Measurements from ENCODE around the gene ACTL9.

DNA sequence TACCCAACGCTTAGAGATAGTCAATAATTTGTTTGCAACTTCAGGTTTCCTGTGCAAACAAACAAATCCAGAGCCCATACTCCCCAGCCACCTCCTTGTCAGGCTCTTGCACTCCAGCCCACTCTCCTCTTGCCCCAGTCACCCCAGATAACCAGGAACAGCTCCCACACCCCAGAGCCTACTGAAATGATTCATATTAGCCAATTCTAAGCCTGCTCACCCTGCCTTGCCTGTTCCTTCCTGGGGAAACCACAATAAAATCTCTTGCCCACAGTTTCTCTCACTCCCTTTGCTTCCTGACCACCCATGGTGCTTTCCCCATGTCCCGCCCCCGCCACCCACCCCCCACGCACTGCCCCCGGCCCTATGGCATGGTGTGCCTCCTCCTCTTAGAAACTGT is 3.8 kb upstream of the ACTL9 start:
- TF ChIP-seq YY1 (IDR thresholded peaks at IDR 0.05; ENCODE audit: low read depth, low read length) (no peak), GABPA (IDR thresholded peaks at IDR 0.05; ENCODE audit: low read depth) (no peak), EZH2 (IDR thresholded peaks at IDR 0.05; ENCODE audit: borderline replicate concordance, control insufficient read depth, low read depth, low read length) (no peak), EGR1 (IDR thresholded peaks at IDR 0.05; ENCODE audit: borderline replicate concordance in 1 of 2, low read depth in 2 of 2, low read length in 2 of 2) (no peak)
- TF ChIP-seq, protein P1, sequence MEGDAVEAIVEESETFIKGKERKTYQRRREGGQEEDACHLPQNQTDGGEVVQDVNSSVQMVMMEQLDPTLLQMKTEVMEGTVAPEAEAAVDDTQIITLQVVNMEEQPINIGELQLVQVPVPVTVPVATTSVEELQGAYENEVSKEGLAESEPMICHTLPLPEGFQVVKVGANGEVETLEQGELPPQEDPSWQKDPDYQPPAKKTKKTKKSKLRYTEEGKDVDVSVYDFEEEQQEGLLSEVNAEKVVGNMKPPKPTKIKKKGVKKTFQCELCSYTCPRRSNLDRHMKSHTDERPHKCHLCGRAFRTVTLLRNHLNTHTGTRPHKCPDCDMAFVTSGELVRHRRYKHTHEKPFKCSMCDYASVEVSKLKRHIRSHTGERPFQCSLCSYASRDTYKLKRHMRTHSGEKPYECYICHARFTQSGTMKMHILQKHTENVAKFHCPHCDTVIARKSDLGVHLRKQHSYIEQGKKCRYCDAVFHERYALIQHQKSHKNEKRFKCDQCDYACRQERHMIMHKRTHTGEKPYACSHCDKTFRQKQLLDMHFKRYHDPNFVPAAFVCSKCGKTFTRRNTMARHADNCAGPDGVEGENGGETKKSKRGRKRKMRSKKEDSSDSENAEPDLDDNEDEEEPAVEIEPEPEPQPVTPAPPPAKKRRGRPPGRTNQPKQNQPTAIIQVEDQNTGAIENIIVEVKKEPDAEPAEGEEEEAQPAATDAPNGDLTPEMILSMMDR (IDR thresholded peaks at IDR 0.05 in 2 of 3, conservative IDR thresholded peaks at IDR 0.05 in 1 of 3; ENCODE audit: control insufficient read depth in 2 of 3, extremely low read depth in 1 of 3, insufficient read depth in 1 of 3, low read depth in 3 of 3, low read length in 3 of 3), result no peak
- TF ChIP-seq, protein P2, sequence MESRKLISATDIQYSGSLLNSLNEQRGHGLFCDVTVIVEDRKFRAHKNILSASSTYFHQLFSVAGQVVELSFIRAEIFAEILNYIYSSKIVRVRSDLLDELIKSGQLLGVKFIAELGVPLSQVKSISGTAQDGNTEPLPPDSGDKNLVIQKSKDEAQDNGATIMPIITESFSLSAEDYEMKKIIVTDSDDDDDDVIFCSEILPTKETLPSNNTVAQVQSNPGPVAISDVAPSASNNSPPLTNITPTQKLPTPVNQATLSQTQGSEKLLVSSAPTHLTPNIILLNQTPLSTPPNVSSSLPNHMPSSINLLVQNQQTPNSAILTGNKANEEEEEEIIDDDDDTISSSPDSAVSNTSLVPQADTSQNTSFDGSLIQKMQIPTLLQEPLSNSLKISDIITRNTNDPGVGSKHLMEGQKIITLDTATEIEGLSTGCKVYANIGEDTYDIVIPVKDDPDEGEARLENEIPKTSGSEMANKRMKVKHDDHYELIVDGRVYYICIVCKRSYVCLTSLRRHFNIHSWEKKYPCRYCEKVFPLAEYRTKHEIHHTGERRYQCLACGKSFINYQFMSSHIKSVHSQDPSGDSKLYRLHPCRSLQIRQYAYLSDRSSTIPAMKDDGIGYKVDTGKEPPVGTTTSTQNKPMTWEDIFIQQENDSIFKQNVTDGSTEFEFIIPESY (IDR thresholded peaks at IDR 0.05), result no peak
- TF ChIP-seq, protein P3, sequence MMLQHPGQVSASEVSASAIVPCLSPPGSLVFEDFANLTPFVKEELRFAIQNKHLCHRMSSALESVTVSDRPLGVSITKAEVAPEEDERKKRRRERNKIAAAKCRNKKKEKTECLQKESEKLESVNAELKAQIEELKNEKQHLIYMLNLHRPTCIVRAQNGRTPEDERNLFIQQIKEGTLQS (IDR thresholded peaks at IDR 0.05; ENCODE audit: borderline replicate concordance, extremely low read depth, low read depth, low read length), result no peak
- TF ChIP-seq, protein P4, sequence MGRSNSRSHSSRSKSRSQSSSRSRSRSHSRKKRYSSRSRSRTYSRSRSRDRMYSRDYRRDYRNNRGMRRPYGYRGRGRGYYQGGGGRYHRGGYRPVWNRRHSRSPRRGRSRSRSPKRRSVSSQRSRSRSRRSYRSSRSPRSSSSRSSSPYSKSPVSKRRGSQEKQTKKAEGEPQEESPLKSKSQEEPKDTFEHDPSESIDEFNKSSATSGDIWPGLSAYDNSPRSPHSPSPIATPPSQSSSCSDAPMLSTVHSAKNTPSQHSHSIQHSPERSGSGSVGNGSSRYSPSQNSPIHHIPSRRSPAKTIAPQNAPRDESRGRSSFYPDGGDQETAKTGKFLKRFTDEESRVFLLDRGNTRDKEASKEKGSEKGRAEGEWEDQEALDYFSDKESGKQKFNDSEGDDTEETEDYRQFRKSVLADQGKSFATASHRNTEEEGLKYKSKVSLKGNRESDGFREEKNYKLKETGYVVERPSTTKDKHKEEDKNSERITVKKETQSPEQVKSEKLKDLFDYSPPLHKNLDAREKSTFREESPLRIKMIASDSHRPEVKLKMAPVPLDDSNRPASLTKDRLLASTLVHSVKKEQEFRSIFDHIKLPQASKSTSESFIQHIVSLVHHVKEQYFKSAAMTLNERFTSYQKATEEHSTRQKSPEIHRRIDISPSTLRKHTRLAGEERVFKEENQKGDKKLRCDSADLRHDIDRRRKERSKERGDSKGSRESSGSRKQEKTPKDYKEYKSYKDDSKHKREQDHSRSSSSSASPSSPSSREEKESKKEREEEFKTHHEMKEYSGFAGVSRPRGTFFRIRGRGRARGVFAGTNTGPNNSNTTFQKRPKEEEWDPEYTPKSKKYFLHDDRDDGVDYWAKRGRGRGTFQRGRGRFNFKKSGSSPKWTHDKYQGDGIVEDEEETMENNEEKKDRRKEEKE (IDR thresholded peaks at IDR 0.05), result no peak

All from GM12878 (cell line).